Kidney (tissue), 14 donors: Measurements from ENCODE around the gene PHYHIPL. TPM values are rescaled to one million over a fixed set of nuclear protein-coding genes. Genes with fewer than 3 reads are reported as not detected.

Experiments used
- DNase-seq, 5 donors: peaks; one replicate each; pipeline ENCODE4 v3.0.0-alpha.2; 2013 to 2020
- FAIRE-seq: peaks from 2 replicates; lab custom pipeline; 2012; peaks lifted over from hg19 to GRCh38; lab: Jason Lieb, UNC
- H3K27ac ChIP-seq, 2 donors: one replicate each; pipeline ENCODE4 v1.7.0; 2013; ENCODE audit warnings: low read depth in 2 of 2, low read length in 2 of 2, inconsistent platforms in 1 of 2
- H3K27me3 ChIP-seq: one replicate; pipeline ENCODE4 v1.7.1; 2013; ENCODE audit warnings: low read length, inconsistent platforms; ENCODE audit not compliant: control insufficient read depth, insufficient read depth
- H3K36me3 ChIP-seq, 3 donors: one replicate each; pipeline versions ENCODE4 v1.7.0 to v1.7.1; 2013; ENCODE audit warnings: low read length in 3 of 3, control low read depth in 1 of 3, inconsistent platforms in 1 of 3; ENCODE audit not compliant: insufficient read depth in 3 of 3, control insufficient read depth in 2 of 3
- H3K4me1 ChIP-seq, 3 donors: one replicate each; pipeline versions ENCODE4 v1.7.0 to v1.7.1; 2013; ENCODE audit warnings: low read length in 3 of 3, inconsistent platforms in 1 of 3, low read depth in 1 of 3; ENCODE audit not compliant: control insufficient read depth in 2 of 3, insufficient read depth in 2 of 3
- H3K4me3 ChIP-seq, 3 donors: one replicate each; pipeline versions ENCODE4 v1.7.0 to v1.8.1; 2013; ENCODE audit warnings: low read length in 3 of 3, control low read depth in 1 of 3, inconsistent platforms in 1 of 3
- H3K9ac ChIP-seq, 3 donors: one replicate each; pipeline versions ENCODE4 v1.7.0 to v1.7.1; 2013; ENCODE audit warnings: low read length in 3 of 3, control low read depth in 1 of 3, inconsistent platforms in 1 of 3
- H3K9me3 ChIP-seq, 3 donors: one replicate each; pipeline versions ENCODE4 v1.7.0 to v1.7.1; 2013; ENCODE audit warnings: low read length in 3 of 3, control low read depth in 1 of 3, inconsistent platforms in 1 of 3; ENCODE audit not compliant: control insufficient read depth in 2 of 3, insufficient read depth in 1 of 3
- CTCF ChIP-seq: IDR thresholded peaks from 3 replicates; pipeline ENCODE4 v1.5.1; 2012; ENCODE audit warnings: mild to moderate bottlenecking, moderate library complexity, borderline replicate concordance; ENCODE audit not compliant: insufficient read depth; ENCODE audit errors: extremely low read depth
- intact Hi-C: fragments of 100-400 bp; cut with DNase I; formaldehyde crosslinking; loops from one replicate; pipeline ENCODE4 v1.11.1; 2022
- polyA plus RNA-seq: library from polyadenylated mRNA; stranded (reverse); fragments of 350-450 nt; fragmentation: Illumina TruSeq; extraction: RNeasy Lipid Tissue Mini Kit (QIAGEN cat#74804); gene quantifications from one replicate; pipeline ENCODE4 v1.2.3, GENCODE V29; 2014; ENCODE audit warnings: low read depth, low replicate concordance; ENCODE audit not compliant: insufficient read depth
- total RNA-seq: library from RNA; stranded (reverse); fragmentation: NEBNext Ultra II Directional; extraction: Animal tissue kit (Norgen Biotek cat#: 25700); gene quantifications from one replicate; pipeline ENCODE4 v1.2.1, GENCODE V29; 2021
- donor health status: control.
- donor health status: control.
- donor health status: control.
- donor health status: control.
- donor health status: control.
- donor health status: DM: yes; HTN: yes; CAD: no.
- donor health status: Normal renal cell carcinoma (clear cell type).

Gene PHYHIPL
- total and polyA plus RNA-seq, 2 donors from 2014 or later = 12.0 to 19.2 TPM

GRCh38 chr10:59129867-59130266 lies 46.6 kb upstream of the PHYHIPL start:
- H3K27ac ChIP-seq = no peak overlapping the region
- H3K36me3 ChIP-seq = no peaks in the 10 kb centered on the region
- intact Hi-C loops = no loop called here
- no peaks in the 10 kb centered on the region for H3K4me1 ChIP-seq
- no peak overlapping the region for H3K4me3 ChIP-seq
- DNase-seq (no peak), FAIRE-seq (no peak)
- TF ChIP-seq CTCF = no peak
- no peaks in the 10 kb centered on the region for H3K9me3 ChIP-seq
- no peak overlapping the region for H3K9ac ChIP-seq
- H3K27me3 ChIP-seq = no peaks in the 10 kb centered on the region

- DNase-seq = peak in 1 of 5 donors; percentile 22
- Histone ChIP-seq H3K9ac (no peak overlapping the region), H3K4me3 (no peak overlapping the region), H3K9me3 (no peaks in the 10 kb centered on the region), H3K4me1 (no peaks in the 10 kb centered on the region), H3K36me3 (no peaks in the 10 kb centered on the region), H3K27ac (no peak overlapping the region), H3K27me3 (no peaks in the 10 kb centered on the region)
- intact Hi-C loops = no loop called here
- no peak for FAIRE-seq
- TF ChIP-seq CTCF = no peak
These were observed 44.8 kb upstream of the PHYHIPL start for GRCh38 chr10:59131666-59132065.

- Histone ChIP-seq H3K27me3 (no peaks in the 10 kb centered on the region), H3K4me1 (no peaks in the 10 kb centered on the region), H3K36me3 (no peaks in the 10 kb centered on the region), H3K27ac (no peak overlapping the region), H3K4me3 (no peak overlapping the region), H3K9me3 (no peaks in the 10 kb centered on the region), H3K9ac (no peak overlapping the region)
- DNase-seq (peak in 2 of 5 donors; percentile 27 to 50), FAIRE-seq (no peak)
- intact Hi-C loops = no loop called here
- TF ChIP-seq CTCF = no peak
These were observed 42.4 kb upstream of the PHYHIPL start for GRCh38 chr10:59133841-59134593.
